ENCODE data around the gene COMTD1.

GRCh38 chr10:75280236-75280635 lies 44.5 kb upstream of the COMTD1 start:
- TF ChIP-seq CTCF (IDR thresholded peaks at IDR 0.05; ENCODE audit: low read depth, low read length) (no peak), POLR2A (IDR thresholded peaks at IDR 0.05; ENCODE audit: extremely low read depth, insufficient read length) (no peak), MYC (IDR thresholded peaks at IDR 0.05; ENCODE audit: low read depth, low read length) (no peak)

Measured in NB4 (cell line).